NCI-H2107 treated with DMSO at 0.1 percent for 48 hours (cell line): ENCODE data around the gene DOP1B.
"Not testable (repeated sequence)": the region's sequence is repeated elsewhere in the genome, so short reads cannot be mapped to it uniquely, and the experiment has no call there.

ENCODE experiments used
- DNase-seq: peaks from one replicate; lab custom pipeline; 2025; ENCODE audit not compliant: unreplicated experiment; lab: John Stamatoyannopoulos, UW

Gene DOP1B, protein sequence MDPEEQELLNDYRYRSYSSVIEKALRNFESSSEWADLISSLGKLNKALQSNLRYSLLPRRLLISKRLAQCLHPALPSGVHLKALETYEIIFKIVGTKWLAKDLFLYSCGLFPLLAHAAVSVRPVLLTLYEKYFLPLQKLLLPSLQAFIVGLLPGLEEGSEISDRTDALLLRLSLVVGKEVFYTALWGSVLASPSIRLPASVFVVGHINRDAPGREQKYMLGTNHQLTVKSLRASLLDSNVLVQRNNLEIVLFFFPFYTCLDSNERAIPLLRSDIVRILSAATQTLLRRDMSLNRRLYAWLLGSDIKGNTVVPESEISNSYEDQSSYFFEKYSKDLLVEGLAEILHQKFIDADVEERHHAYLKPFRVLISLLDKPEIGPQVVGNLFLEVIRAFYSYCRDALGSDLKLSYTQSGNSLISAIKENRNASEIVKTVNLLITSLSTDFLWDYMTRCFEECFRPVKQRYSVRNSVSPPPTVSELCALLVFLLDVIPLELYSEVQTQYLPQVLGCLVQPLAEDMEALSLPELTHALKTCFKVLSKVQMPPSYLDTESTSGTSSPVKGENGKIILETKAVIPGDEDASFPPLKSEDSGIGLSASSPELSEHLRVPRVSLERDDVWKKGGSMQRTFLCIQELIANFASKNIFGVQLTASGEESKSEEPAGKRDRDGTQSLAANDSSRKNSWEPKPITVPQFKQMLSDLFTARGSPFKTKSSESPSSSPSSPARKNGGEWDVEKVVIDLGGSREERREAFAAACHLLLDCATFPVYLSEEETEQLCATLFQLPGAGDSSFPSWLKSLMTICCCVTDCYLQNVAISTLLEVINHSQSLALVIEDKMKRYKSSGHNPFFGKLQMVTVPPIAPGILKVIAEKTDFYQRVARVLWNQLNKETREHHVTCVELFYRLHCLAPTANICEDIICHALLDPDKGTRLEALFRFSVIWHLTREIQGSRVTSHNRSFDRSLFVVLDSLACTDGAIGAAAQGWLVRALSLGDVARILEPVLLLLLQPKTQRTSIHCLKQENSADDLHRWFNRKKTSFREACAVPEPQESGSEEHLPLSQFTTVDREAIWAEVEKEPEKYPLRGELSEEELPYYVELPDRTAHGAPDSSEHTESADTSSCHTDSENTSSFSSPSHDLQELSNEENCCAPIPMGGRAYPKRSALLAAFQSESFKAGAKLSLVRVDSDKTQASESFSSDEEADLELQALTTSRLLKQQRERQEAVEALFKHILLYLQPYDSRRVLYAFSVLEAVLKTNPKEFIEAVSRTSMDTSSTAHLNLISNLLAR (N-terminal part only)

DNA sequence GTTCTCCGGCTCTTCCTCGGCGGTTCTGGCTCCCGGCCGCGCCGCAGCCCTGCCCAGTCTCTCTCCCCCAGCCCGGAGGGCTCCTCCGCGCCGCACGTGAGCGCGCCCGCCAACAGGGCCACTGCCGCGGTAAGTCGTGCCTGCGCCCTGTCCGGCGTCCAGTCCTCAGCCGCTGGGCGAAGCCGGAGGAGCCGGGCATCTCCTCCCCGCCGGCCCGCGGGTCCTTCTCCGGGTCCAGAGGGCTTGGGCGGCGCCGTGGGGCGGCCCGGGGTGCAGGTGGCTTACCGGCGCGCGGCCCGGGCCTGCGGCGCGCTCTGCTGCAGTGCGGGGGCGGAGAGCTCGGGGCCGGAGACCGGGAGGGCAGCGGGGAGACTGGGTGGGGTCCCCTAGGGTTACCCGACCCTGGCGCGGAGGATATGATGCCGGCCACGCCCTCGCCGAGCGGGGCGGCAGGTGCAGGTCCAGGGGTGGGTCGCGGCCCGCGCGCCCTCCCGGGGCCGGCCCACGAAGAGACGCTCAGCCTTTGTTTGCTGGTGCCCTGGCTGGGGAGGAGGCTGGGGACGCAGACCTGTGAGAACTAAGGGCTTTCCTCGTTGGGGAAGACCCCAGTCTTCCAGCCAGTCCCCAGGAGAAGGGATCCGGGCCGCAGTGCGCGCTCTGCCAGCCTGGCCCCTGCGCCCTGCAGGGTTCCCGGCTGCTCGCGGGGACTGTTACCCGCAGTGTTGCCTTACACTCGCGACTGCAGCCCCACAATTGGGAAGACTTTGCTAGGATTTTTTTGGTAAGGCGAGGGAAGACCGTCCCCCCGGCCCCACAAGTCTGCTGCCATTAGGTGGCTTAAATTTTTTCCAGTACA, at the start of gene DOP1B:
DOP1B (plus strand) TSS at position 10 of the 856 bp plus-strand sequence. CDS start 7,910 bp downstream, outside the sequence.
- no peak for DNase-seq

DNA sequence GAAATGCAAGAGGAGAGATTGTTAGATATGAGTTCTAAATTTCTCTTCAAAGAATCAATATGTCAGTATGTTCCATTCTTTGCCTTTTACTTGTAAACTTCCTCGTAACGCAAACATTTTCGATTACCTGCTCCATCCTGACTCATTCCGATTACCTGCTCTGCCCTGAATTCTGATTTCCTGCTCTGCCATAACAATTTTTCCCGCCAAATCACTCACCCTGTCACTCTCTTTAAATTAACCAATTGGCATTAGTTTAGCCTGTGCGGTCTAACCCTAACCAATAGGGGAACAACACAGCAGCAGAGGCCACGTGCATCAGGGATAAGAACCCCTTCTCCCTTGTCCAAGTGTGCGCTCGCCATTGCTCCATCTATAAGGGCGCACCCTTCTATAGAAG, 46.8 kb upstream of the DOP1B start:
- no peak for DNase-seq

GRCh38 chr21:36111238-36111637, 45.4 kb upstream of the DOP1B start:
- DNase-seq, result no peak

DNA sequence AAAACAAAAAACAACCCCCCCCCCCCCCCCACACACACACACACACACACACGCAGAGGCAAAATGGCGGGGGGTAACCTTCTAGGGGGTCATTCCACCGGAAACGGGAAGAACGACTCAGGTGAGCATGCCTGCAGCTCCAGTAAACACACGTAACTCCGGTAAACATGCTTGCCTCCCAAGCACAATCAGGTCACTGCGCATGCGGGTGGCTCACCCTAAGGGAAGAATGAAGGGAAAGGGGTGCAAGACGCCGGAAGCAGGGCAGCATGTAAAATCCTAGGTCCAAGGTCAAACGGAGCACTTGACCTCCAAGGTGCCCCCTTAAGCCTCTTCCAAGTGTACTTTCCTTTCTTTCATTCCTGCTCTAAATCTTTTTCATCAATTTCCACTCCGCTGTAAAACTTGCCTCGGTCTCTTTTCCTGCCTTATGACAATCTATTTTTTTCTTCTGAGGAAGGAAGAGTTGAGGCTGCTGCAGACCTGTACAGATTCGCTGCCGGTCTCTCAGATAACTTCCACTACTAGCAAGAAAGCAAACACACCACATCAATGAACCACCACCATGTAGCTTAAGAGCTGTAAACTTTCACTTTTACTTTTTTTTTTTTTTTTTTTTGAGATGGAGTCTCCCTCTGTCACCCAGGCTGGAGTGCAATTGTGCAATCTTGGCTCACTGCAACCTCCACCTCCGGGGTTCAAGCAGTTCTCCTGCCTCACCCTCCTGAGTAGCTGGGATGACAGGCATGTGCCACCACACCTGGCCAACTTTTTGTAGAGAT, 42.8 kb upstream of the DOP1B start:
- peak; percentile 93 for DNase-seq

GRCh38 chr21:36115138-36115730, 41.4 kb upstream of the DOP1B start:
- DNase-seq, result no peak

- no peak for DNase-seq
These were observed 39.3 kb upstream of the DOP1B start for GRCh38 chr21:36117286-36117741.

DNA sequence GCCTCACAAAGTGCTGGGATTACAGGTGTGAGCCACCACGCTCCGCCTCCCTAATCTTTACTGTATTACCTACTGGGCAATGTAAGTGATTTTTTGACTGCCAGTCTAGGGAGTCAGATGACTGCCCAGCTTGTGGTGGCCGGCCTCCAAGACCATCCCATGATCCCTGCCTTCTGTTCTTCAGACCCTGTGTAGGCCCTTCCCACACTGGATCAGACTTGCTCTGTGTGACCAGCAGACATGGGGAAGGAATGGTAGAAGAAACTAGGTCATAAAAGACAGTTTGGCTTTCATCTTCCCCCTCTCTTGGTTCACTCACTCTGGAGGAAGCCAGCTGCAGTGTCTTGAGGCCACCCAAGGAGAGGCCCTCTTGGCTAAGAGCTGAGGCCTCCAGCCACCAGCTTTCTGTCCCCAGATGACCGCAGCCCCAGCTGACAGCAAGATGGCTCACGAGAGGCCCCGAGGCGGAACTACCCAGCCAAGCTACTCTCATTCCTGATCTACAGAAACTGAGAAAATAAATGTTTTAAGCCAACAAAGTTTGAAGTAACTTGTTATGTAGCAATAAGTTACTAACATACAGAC, 36.2 kb upstream of the DOP1B start:
- no peak for DNase-seq

DNA sequence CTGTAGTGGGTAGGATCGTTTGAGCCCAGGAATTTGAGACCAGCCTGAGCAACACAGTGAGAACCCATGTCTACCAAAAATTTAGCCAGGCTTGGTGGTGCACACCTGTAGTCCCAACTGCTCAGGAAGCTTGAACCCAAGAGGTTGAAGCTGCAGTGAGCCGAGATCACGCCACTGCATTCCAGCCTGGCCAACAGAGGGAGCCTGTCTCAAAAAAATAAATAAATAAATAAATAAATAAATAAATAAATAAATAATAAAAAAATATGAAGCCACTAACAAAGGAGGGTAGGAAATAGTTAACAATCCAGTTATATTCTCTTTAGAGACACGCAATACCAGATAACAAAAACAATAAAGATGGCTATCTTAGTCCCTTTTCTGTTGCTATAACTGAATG, 33.6 kb upstream of the DOP1B start:
- no peak for DNase-seq

- no peak for DNase-seq
These were observed 32.2 kb upstream of the DOP1B start for GRCh38 chr21:36124395-36124794.

DNA sequence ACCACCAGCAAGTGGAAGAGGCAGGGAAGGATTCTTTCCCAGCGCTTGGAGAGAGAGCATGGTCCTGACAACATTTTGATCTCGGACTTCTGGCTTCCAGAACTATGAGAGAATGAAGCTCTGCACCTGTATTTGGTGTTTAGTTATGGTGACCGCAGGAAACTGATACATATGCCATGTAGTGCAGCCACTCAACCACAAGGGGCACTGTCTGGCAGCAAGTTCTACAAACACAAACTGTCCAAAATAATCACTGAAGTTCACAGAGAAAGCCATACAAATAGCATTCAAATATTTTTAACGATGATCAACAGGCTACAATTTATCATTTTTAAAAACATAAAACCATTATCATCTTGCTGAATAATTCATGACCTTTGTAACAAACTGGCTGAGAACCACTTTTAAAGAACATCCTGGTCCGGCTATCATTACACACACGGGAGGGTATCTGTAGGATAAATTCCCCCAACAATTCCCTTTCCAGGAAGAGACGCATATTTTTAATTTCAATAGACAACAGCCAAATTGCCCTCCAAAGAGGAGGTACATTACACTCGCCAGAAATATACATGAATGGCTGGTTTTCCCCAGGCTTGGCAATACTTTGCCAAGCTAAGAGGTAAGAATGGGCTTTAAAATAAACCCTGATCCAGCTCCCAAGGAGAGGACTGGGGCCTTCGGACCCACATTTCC, 31.0 kb upstream of the DOP1B start:
- DNase-seq, result peak; percentile 79

- no peak for DNase-seq
These were observed 30.4 kb upstream of the DOP1B start for GRCh38 chr21:36126208-36126565.

- DNase-seq, result no peak
These were observed 30.0 kb upstream of the DOP1B start for GRCh38 chr21:36126621-36127110.

- no peak for DNase-seq
These were observed 29.2 kb upstream of the DOP1B start for GRCh38 chr21:36127250-36127904.

DNA sequence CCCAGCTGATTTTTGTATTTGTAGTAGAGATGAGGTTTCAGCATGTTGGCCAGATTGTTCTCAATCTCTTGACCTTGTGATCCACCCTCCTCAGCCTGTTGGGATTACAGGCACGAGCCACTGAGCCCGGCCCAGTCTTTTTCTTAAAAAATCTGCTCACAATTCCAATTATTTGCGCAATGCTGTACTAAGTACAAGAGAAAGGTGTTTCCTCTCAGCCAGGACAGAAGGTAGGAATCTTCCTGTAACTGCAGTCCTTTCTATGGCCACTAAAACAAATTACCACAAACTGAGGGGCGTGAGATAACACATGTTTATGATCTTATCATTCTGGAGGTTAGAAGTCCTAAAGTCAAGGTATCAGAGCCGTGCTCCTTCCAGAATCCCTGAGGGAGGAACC, 28.6 kb upstream of the DOP1B start:
- DNase-seq, result no peak

DNA sequence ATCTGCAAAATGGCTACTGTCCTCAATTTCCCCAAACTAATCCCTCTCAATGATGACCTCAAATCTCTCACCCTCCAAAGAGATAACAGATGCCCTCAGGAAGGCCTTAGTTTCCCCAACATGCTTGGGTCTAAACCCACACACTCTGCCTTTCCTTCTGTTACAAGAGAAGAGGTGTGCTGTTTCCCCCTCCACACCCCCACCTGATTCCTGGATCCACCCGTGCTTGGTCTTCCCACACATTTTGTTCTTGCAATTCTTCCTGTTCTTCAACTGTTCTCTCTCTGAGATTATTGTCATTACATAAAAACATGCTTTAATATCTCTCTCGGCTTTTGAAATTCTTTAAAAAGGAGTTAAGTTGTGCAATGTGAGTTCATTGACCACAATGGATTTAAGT, 27.4 kb upstream of the DOP1B start:
- no peak for DNase-seq

DNA sequence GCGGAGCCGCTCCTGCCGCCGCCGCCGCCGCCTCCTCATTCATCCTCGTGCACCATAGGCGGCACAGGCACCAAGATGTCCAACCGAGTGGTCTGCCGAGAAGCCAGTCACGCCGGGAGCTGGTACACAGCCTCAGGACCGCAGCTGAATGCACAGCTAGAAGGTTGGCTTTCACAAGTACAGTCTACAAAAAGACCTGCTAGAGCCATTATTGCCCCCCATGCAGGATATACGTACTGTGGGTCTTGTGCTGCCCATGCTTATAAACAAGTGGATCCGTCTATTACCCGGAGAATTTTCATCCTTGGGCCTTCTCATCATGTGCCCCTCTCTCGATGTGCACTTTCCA, 26.2 kb upstream of the DOP1B start:
- DNase-seq, result not testable (repeated sequence)

DNA sequence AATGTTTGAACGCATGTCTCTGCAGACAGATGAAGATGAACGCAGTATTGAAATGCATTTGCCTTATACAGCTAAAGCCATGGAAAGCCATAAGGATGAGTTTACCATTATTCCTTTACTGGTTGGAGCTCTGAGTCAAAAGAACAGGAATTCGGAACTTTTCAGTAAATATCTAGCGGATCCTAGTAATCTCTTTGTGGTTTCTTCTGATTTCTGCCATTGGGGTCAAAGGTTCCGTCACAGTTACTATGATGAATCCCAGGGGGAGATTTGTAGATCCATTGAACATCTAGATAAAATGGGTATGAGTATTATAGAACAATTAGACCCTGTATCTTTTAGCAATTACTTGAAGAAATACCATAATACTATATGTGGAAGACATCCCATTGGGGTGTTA, 25.8 kb upstream of the DOP1B start:
- not testable (repeated sequence) for DNase-seq

DNA sequence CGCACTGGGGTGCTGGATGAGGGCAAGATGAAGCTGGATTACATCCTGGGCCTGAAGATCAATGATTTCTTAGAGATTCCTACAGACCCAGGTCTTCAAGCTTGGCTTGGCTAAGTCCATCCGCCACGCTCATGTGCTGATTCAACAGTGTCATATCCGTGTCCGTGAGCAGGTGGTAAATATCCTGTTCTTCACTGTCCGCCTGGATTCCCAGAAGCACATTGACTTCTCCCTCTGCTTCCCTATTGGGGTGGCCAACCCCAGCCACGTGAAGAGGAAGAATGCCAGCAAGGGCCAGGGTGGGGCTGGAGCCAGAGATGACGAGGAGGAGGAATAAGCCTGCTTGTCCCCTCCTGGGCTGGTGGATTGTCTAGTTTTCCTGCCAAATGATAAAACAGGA, 23.9 kb upstream of the DOP1B start:
- DNase-seq, result no peak
